ENCODE data around the gene NPB. TPM values are rescaled to one million over a fixed set of nuclear protein-coding genes. Genes with fewer than 3 reads are reported as not detected.

The NPB gene
- total and polyA plus RNA-seq, 12 donors: 0.07 to 2.5 (median 0.35) TPM; not detected in 4

- Histone ChIP-seq H3K4me1 (replicated peaks in 1 of 2) (peaks cover 7 to 11% of the 10 kb centered on the region in 2 donors), H3K36me3 (replicated peaks in 1 of 2) (peaks cover 0 to 36% of the 10 kb centered on the region in 2 donors), H3K27ac (peak overlapping the region in 1 of 5 donors; percentile 84), H3K9me3 (replicated peaks in 1 of 3) (no peaks in the 10 kb centered on the region), H3K4me3 (peak overlapping the region in 3 of 4 donors; percentile 25 to 84 (median 36)), H3K27me3 (no peaks in the 10 kb centered on the region)
- peak in 1 of 7 donors; percentile 51 for DNase-seq
- intact Hi-C loops (cut with DNase I): no loop called here
- WGBS, 4 donors: 1 to 4% (median 3%) methylated on average over 11 to 55 of the region's 55 CpGs; no CpG with 5 or more reads in 1 of the 4 donors
- TF ChIP-seq POLR2A (IDR thresholded peaks at IDR 0.05) (no peak), CTCF (IDR thresholded peaks at IDR 0.05) (no peak)
Observed at GRCh38 chr17:81910840-81911276, 8.8 kb downstream of the NPB start.

- H3K36me3 ChIP-seq (replicated peaks in 1 of 2): peaks cover 0 to 36% of the 10 kb centered on the region in 2 donors
- H3K27ac ChIP-seq: peak within 1 kb of the TSS in 3 of 5 donors; percentile 15 to 84 (median 30)
- WGBS, 4 donors: 2 to 20% (median 4%) methylated on average over 13 to 84 of the region's 84 CpGs
- intact Hi-C loops (cut with DNase I): no loop called here
- peaks cover 7 to 15% of the 10 kb centered on the region in 2 donors for H3K4me1 ChIP-seq (replicated peaks in 1 of 2)
- H3K4me3 ChIP-seq: peak within 1 kb of the TSS in 3 of 4 donors; percentile 25 to 84 (median 36)
- TF ChIP-seq POLR2A (IDR thresholded peaks at IDR 0.05) (peak in 1 of 2 donors; percentile 31), CTCF (IDR thresholded peaks at IDR 0.05) (peak in 1 of 6 experiments; percentile 14)
- H3K27me3 ChIP-seq: no peaks in the 10 kb centered on the region
- H3K9me3 ChIP-seq (replicated peaks in 1 of 3): no peaks in the 10 kb centered on the region
- peak; percentile 89 to 94 (median 92) for DNase-seq
Observed at GRCh38 chr17:81911277-81911961, 9.4 kb downstream of the NPB start, which contains the start of gene PCYT2. Gene PCYT2 (minus strand): TSS chr17:81911399. CDS start chr17:81911355, 44 bp downstream.

GRCh38 chr17:81911969-81912368 is 9.9 kb downstream of the NPB start:
- Histone ChIP-seq H3K27me3 (no peaks in the 10 kb centered on the region), H3K27ac (peak overlapping the region in 2 of 5 donors; percentile 15 to 30), H3K36me3 (replicated peaks in 1 of 2) (peaks cover 0 to 36% of the 10 kb centered on the region in 2 donors), H3K4me1 (replicated peaks in 1 of 2) (peaks cover 12 to 20% of the 10 kb centered on the region in 2 donors), H3K4me3 (peak overlapping the region in 1 of 4 donors; percentile 26), H3K9me3 (replicated peaks in 1 of 3) (no peaks in the 10 kb centered on the region)
- TF ChIP-seq POLR2A (IDR thresholded peaks at IDR 0.05): no peak
- no peak for TF ChIP-seq CTCF (IDR thresholded peaks at IDR 0.05)
- 77 to 82% (median 80%) methylated on average over 14 to 19 of the region's 19 CpGs for WGBS, 4 donors
- intact Hi-C loops (cut with DNase I): no loop called here
- no peak for DNase-seq

GRCh38 chr17:81912441-81913309 is 10.6 kb downstream of the NPB start:
- DNase-seq: no peak
- peaks cover 0 to 36% of the 10 kb centered on the region in 2 donors for H3K36me3 ChIP-seq (replicated peaks in 1 of 2)

More at GRCh38 chr17:81912441-81913309, 10.6 kb downstream of the NPB start:
- Histone ChIP-seq H3K4me1 (replicated peaks in 1 of 2) (peaks cover 17 to 26% of the 10 kb centered on the region in 2 donors), H3K27me3 (no peaks in the 10 kb centered on the region), H3K27ac (no peak overlapping the region), H3K4me3 (no peak overlapping the region), H3K9me3 (replicated peaks in 1 of 3) (no peaks in the 10 kb centered on the region)
- TF ChIP-seq POLR2A (IDR thresholded peaks at IDR 0.05) (no peak), CTCF (IDR thresholded peaks at IDR 0.05) (no peak)
- intact Hi-C loops (cut with DNase I): no loop called here
- WGBS, 4 donors: 87 to 93% (median 91%) methylated on average over 30 to 32 of the region's 32 CpGs

All from adrenal gland (tissue), 12 donors.